Muscle layer of duodenum (tissue), 2 donors: ENCODE measurements around the gene GAL3ST2.
"Not testable (repeated sequence)": the region's sequence is repeated elsewhere in the genome, so short reads cannot be mapped to it uniquely, and the experiment has no call there.

Experiments
- H3K27ac ChIP-seq: one replicate; pipeline ENCODE4 v1.7.0; 2013; ENCODE audit warnings: mild to moderate bottlenecking, low read length
- H3K27me3 ChIP-seq: one replicate; pipeline ENCODE4 v1.7.0; 2013; ENCODE audit warnings: low read depth, mild to moderate bottlenecking, control low read depth, low read length
- H3K36me3 ChIP-seq, 2 donors: one replicate each; pipeline ENCODE4 v1.7.0; 2013; ENCODE audit warnings: low read length in 2 of 2, control low read depth in 1 of 2, mild to moderate bottlenecking in 1 of 2; ENCODE audit not compliant: insufficient read depth in 2 of 2, control insufficient read depth in 1 of 2
- H3K4me1 ChIP-seq, 2 donors: one replicate each; pipeline ENCODE4 v1.7.0; 2013; ENCODE audit warnings: low read length in 2 of 2, mild to moderate bottlenecking in 2 of 2, control low read depth in 1 of 2, moderate library complexity in 1 of 2; ENCODE audit not compliant: insufficient read depth in 2 of 2, control insufficient read depth in 1 of 2
- H3K4me3 ChIP-seq, 2 donors: one replicate each; pipeline ENCODE4 v1.7.0; 2013; ENCODE audit warnings: low read length in 2 of 2, low read depth in 1 of 2, mild to moderate bottlenecking in 1 of 2
- H3K9me3 ChIP-seq, 2 donors: one replicate each; pipeline ENCODE4 v1.7.0; 2013; ENCODE audit warnings: low read length in 2 of 2, control low read depth in 1 of 2, mild to moderate bottlenecking in 1 of 2; ENCODE audit not compliant: control insufficient read depth in 1 of 2
- donor health status: healthy.

The GAL3ST2 gene

DNA sequence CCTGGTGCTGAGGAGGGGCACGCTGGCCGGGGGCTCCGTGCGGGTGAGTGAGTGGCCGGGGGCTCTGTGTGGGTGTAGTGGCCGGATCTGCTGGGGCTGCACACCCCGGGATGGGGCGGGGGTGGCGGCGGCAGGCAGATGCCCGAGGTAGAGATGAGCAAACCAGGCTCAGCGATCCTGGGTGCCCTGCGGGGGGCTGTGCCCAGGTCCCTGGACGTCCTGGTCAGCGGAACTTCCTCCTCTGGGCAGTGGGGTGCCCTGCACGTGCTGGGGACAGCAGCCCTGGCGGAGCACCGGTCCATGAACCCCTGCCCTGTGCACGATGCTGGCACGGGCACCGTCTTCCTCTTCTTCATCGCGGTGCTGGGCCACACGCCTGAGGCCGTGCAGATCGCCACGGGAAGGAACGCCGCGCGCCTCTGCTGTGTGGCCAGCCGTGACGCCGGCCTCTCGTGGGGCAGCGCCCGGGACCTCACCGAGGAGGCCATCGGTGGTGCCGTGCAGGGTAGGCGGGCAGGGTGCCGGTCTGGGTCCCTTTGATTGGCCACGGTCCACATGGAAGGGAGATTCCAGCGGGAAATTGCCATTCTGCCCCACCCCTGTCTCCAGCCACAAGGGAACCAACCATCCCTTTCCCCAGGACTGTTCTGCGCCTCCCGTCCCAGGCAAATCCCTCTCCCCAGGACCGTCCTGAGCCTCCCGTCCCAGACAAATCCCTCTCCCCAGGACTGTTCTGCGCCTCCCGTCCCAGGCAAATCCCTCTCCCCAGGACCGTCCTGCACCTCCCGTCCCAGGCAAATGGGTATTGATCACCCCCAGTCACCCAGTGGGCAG, 38.2 kb downstream of the GAL3ST2 start:
- Histone ChIP-seq H3K27ac (no peak overlapping the region), H3K9me3 (no peaks in the 10 kb centered on the region), H3K27me3 (no peaks in the 10 kb centered on the region), H3K4me3 (no peak overlapping the region), H3K36me3 (no peaks in the 10 kb centered on the region), H3K4me1 (no peaks in the 10 kb centered on the region)

DNA sequence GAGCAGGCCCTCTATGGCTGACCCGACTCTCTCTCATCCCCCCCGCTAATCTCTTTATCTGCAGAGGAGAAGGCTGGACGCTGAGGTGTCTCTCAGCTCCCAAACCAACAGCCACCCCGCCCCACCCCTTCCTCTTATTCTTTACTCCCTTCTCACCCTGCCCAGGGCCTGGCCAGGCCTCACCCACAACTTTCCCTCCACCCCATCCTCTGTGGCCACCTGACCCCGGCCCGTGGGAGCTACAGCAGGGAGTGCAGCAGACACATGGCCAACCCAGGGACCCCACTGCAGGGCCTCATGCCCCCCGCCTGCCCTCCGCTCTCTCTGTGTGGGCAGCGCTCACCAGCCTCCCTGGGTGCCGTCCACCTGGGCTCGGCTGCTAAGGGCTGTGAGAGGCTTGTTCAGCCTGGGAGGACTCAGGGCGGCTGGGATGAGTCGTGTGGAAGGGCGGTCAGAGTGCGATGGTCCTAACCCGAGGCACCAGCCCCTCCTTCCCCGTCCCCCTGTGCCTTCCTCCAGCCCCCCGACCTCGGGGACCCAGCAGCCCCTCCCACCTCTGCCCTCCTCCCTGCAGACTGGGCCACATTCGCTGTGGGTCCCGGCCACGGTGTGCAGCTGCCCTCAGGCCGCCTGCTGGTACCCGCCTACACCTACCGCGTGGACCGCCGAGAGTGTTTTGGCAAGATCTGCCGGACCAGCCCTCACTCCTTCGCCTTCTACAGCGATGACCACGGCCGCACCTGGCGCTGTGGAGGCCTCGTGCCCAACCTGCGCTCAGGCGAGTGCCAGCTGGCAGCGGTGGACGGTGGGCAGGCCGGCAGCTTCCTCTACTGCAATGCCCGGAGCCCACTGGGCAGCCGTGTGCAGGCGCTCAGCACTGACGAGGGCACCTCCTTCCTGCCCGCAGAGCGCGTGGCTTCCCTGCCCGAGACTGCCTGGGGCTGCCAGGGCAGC, 39.1 kb downstream of the GAL3ST2 start:
- Histone ChIP-seq H3K4me3 (no peak overlapping the region), H3K27ac (no peak overlapping the region), H3K9me3 (no peaks in the 10 kb centered on the region), H3K4me1 (no peaks in the 10 kb centered on the region), H3K27me3 (no peaks in the 10 kb centered on the region), H3K36me3 (no peaks in the 10 kb centered on the region)

DNA sequence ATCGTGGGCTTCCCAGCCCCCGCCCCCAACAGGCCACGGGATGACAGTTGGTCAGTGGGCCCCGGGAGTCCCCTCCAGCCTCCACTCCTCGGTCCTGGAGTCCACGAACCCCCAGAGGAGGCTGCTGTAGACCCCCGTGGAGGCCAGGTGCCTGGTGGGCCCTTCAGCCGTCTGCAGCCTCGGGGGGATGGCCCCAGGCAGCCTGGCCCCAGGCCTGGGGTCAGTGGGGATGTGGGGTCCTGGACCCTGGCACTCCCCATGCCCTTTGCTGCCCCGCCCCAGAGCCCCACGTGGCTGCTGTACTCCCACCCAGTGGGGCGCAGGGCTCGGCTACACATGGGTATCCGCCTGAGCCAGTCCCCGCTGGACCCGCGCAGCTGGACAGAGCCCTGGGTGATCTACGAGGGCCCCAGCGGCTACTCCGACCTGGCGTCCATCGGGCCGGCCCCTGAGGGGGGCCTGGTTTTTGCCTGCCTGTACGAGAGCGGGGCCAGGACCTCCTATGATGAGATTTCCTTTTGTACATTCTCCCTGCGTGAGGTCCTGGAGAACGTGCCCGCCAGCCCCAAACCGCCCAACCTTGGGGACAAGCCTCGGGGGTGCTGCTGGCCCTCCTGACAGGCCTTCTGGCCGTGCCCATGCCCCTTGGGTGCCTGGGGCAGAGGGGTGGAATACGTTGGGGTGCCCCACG, 40.0 kb downstream of the GAL3ST2 start:
- H3K36me3 ChIP-seq: no peaks in the 10 kb centered on the region
- no peaks in the 10 kb centered on the region for H3K27me3 ChIP-seq
- no peak overlapping the region for H3K27ac ChIP-seq
- H3K4me1 ChIP-seq: no peaks in the 10 kb centered on the region
- no peak overlapping the region for H3K4me3 ChIP-seq
- no peaks in the 10 kb centered on the region for H3K9me3 ChIP-seq

DNA sequence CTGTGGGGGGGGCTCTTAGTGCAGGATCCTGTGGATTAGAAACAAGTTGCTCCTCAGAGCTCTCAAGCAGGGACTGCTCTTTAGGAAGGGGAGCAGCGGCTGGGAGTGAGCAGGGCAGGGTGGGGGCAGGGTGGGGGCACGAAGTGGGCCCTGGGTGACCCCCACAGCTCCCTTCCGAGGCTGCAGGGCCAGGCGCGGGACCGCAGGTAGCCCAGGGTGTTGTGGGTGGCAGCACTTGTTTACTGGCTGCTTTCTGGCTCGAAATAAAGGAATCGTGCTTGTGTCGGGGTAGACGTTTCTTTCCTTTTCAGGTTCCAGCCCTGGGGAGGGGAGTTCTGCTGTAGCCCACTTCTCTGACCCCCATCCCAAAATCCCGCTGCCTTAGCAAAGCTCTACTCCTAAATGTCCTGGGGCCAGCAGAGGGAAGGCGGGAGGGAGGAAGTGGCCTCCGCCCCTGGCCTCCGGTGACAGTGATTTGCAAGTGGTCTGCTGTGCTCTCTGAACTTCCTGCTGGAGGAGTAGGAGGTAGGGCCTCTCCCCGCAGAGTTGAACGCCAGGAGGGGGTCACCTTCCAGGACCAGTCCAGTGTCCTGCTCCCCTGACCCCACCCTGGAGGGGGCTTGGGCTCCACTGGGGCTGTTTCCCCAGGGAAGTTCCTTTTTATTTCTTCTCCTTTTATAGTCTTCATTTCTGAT, 40.7 kb downstream of the GAL3ST2 start:
- no peak overlapping the region for H3K27ac ChIP-seq
- no peaks in the 10 kb centered on the region for H3K36me3 ChIP-seq
- no peaks in the 10 kb centered on the region for H3K27me3 ChIP-seq

DNA sequence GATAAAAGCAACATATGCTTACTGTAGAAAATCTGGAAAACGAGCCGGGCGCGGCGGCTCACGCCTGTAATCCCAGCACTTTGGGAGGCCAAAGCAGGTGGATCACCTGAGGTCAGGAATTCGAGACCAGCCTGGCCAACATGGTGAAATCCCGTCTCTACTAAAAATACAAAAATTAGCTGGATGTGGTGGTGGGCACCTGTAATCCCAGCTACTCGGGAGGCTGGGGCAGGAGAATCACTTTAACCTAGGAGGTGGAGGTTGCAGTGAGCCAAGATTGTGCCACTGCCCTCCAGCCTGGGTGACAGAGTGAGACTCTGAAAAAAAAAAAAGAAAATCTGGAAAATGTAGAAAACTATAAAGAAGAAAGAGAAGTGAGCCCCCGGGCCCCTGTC, 41.2 kb downstream of the GAL3ST2 start:
- not testable (repeated sequence) for H3K9me3 ChIP-seq, H3K27ac ChIP-seq, H3K27me3 ChIP-seq, H3K36me3 ChIP-seq, H3K4me1 ChIP-seq, H3K4me3 ChIP-seq

More for the DNA sequence above, 40.7 kb downstream of the GAL3ST2 start:
- Histone ChIP-seq H3K4me1 (no peaks in the 10 kb centered on the region), H3K4me3 (no peak overlapping the region), H3K9me3 (no peaks in the 10 kb centered on the region)

DNA sequence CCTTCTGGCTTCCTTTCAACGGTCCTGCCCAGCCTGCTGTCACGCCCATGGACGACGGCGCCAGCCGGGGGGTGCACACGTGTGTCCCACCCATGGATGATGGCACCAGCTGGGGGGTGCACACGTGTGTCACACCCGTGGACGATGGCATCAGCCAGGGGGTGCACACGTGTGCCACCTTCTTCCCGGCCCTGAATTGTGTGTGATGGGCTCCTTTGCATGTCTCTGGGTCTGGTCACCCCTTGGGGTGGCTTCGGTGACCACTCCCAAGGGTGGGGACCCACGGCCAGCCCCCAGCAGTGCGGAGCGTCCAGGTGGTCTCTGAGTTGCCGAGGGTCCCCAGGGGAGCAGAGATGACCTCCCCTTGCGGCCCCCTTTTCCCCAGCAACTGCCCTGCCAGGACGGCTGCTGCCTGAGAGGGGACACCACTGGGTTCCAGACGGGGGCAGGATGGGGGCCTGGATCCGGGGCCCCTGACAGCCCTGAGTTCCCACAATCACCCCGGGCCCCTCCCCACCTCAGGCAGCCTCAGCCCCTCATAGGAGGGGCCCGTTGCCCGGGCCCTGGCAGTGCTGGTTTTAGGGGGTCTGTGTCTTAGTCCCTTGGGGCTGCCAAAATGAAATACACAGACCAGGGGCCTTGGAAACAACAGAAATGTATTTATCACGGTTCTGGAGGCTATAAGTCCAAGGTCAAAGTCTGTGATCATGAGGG, 41.8 kb downstream of the GAL3ST2 start:
- Histone ChIP-seq H3K4me3 (no peak overlapping the region), H3K27me3 (no peaks in the 10 kb centered on the region), H3K4me1 (no peaks in the 10 kb centered on the region), H3K36me3 (no peaks in the 10 kb centered on the region), H3K27ac (no peak overlapping the region), H3K9me3 (no peaks in the 10 kb centered on the region)

DNA sequence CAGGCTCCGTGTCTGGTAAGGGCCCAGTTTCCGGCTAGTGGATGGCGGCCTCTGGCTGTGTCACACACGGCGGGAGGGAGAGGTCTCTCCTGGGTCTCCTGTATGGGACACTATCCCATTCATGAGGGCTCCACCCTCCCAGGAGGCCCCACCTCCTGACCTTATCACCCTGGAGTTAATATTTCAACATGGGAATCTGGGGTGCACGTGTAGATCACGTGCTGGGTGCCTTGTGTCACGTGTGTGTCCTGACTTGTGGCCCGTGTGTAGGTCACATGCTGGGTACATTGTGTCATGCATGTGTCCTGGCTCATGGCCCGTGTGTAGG, 42.3 kb downstream of the GAL3ST2 start:
- Histone ChIP-seq H3K36me3 (no peaks in the 10 kb centered on the region), H3K4me1 (no peaks in the 10 kb centered on the region), H3K27me3 (no peaks in the 10 kb centered on the region), H3K4me3 (no peak overlapping the region), H3K9me3 (no peaks in the 10 kb centered on the region), H3K27ac (no peak overlapping the region)

DNA sequence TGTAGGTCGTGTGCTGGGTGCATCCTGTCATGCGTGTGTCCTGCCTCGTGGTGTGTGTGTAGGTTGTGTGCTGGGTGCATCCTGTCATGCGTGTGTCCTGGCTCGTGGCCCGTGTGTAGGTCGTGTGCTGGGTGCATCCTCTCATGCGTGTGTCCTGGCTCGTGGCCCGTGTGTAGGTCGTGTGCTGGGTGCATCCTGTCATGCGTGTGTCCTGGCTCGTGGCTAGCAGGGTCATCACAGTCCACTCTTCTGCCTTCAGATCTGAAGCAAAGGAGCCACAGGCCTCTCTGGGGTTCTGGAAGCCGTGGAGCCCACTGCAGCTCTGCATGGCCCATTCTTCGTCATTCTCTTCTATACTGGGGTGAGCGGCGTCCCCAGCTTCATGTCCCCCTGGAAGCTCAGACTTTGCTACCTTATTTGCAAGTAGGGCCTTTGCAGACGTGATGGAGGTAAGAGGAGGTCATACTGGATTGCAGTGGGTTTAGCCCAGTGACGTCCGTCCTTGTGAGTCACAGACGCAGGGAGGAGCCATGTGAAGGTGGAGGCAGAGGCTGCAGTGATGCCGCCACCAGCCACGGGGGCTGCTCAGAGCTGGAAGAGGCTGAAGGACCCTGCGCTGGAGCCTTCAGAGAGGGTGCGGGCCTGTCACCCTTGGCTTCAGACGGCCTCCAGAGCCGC, 43.5 kb downstream of the GAL3ST2 start:
- H3K27me3 ChIP-seq, H3K4me1 ChIP-seq, H3K9me3 ChIP-seq, H3K36me3 ChIP-seq, H3K4me3 ChIP-seq, H3K27ac ChIP-seq: not testable (repeated sequence)

DNA sequence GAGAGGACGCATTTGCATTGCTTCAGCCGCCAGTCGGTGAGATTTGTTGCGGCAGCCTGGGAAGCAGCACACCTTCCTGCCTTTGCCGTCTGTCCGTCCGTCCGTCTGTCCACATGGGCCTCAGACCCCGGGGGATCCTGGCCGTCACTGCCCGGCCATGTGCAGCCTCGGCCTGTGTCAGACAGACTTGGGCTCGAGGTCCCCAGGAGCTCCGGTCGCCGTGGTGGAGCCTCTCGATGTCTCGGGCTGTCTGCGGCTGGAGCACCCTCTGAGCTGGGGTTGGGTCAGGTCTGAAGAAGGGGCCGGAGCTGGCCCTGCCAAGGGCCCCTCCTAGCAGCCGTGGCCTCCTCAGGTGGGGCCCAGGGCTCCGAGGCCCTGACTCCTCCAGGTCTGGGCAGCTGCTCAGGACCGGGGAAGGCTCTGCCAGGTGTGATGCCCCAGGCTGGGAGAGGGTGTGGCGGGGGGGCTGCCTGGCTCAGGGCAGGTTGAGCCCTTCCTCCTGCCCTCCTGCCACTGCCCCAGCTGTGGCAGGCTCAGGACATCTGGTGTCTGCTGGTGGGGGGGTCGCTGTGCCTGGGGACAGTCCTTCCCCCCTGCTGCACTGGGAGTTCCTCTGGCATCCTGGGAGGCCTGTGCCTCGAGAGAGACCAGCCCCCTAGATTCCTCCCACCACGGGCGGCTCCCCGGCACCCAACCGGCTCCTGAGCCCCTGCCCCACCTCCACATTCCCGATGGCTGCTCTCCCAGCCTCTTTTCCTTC, 44.2 kb downstream of the GAL3ST2 start:
- no peak overlapping the region for H3K4me3 ChIP-seq
- no peaks in the 10 kb centered on the region for H3K27me3 ChIP-seq
- no peaks in the 10 kb centered on the region for H3K4me1 ChIP-seq

More for the DNA sequence above, 44.2 kb downstream of the GAL3ST2 start:
- no peaks in the 10 kb centered on the region for H3K9me3 ChIP-seq
- H3K27ac ChIP-seq: no peak overlapping the region
- H3K36me3 ChIP-seq: no peaks in the 10 kb centered on the region
